HCT116 (cell line): Measurements from ENCODE around the gene ZBTB21.

Source experiments
- CEBPB ChIP-seq: IDR thresholded peaks from 2 replicates; pipeline ENCODE4 v1.6.1; 2012; ENCODE audit warnings: low read depth
- EZH2 ChIP-seq: fragments of 200-600 bp; sonication (generic); IDR thresholded peaks from 2 replicates; pipeline ENCODE4 v1.6.1; 2017; ENCODE audit warnings: antibody characterized with exemption, mixed run types
- POLR2A ChIP-seq: IDR thresholded peaks from 2 replicates; pipeline ENCODE4 v1.7.0; 2011; ENCODE audit warnings: borderline replicate concordance; ENCODE audit not compliant: insufficient read depth, insufficient read length; ENCODE audit errors: extremely low read depth
- RAD21 ChIP-seq: IDR thresholded peaks from 2 replicates; pipeline ENCODE4 v1.6.1; 2012; ENCODE audit warnings: low read depth, mild to moderate bottlenecking
- SIN3A ChIP-seq: IDR thresholded peaks from 2 replicates; pipeline ENCODE4 v1.6.1; 2012; ENCODE audit warnings: low read depth

DNA sequence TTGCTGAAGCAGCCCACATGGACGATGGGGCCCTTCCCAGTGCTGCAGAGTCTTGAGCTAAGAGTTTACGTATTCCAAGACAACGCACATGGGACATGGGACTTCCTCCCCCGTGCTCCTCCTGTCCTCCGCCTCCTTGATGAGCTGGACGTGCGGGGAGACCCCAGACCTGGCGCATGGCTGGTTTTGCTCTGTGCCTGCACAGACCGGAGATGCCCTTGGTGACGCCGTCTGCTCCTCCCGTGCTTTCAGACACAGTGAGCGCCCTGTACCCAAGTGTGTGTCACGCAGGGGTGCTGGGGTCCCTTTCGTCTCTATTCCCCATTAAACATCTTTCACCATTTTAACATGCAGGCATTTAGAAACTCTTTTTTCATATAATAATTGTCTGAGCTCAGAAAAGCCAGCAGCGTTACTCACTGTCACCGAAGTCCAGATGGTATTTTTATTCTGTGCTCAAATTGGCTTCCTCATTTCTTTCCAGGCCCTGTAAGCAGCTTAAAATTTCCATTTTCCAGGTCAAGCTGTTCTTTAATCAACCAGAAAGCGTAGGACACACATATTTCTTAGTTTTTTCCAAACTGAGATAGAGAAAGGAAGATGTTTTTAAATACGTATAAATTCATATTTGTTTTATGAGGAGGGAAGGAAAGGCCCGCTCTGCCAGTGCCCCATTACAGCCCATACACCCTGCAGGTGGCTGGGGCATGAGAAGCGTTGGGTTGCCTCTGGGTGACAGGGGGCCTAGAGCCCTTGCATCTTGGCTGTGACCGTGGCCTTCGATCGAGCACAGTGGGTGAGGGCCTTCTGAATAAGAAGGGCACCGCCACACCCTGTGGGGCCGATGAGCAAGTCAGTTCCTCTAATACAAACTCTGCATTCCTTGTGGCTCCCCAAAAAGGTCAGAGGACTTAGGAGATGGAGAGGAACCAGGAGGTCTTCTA, 17.9 kb upstream of the ZBTB21 start:
- no peak for TF ChIP-seq POLR2A
- TF ChIP-seq SIN3A, result no peak
- TF ChIP-seq CEBPB, result no peak
- TF ChIP-seq EZH2, result no peak
- no peak for TF ChIP-seq RAD21
